SK-N-SH (cell line): ENCODE results near the gene AP1M1. TPM values are rescaled to one million over a fixed set of nuclear protein-coding genes. Genes with fewer than 3 reads are reported as not detected.

Experiments
- CTCF ChIA-PET: fragments of 300-600, 350-600 bp; formaldehyde crosslinking; extraction: SDS; loops from one replicate; lab custom pipeline; 2021; lab: Yijun Ruan, JAX
- POLR2A ChIA-PET: fragments of 350-600 bp; sonication (Branson Sonifier 250); formaldehyde crosslinking; extraction: SDS; loops from one replicate; lab custom pipeline; 2020; ENCODE audit warnings: antibody characterized with exemption, inconsistent platforms; lab: Yijun Ruan, JAX
- DNase-seq: peaks from one replicate; pipeline ENCODE4 v3.0.0; 2012
- H2AFZ ChIP-seq: fragments of 200-600 bp; sonication (generic); 2 replicates; pipeline ENCODE4 v1.8.1; 2016; ENCODE audit warnings: antibody characterized with exemption, mild to moderate bottlenecking, low read depth
- H3F3A ChIP-seq: fragments of 200-600 bp; sonication (generic); replicated peaks from 2 replicates; pipeline ENCODE3; 2016; ENCODE audit warnings: antibody characterized with exemption, mild to moderate bottlenecking; ENCODE audit not compliant: insufficient read depth
- H3K27ac ChIP-seq, 2 experiments: fragments of 200-500 bp in 1 of 2; fragments of 200-600 bp in 1 of 2; sonication (Bioruptor generic) in 1 of 2; sonication (generic), shearing (Covaris generic) in 1 of 2; 2 replicates each; pipeline versions ENCODE4 v1.5.1 to v1.6.1; 2014 to 2016; ENCODE audit warnings: low read depth in 2 of 2, inconsistent platforms in 1 of 2, low read length in 1 of 2, mild to moderate bottlenecking in 1 of 2, mixed read lengths in 1 of 2
- H3K27me3 ChIP-seq: fragments of 200-600 bp; sonication (generic), shearing (Covaris generic); 2 replicates; pipeline ENCODE4 v1.6.1; 2016; ENCODE audit warnings: mixed run types; ENCODE audit not compliant: insufficient read depth
- H3K36me3 ChIP-seq, 2 experiments: fragments of 200-500 bp in 1 of 2; fragments of 200-600 bp in 1 of 2; sonication (Bioruptor generic) in 1 of 2; sonication (generic) in 1 of 2; replicated peaks in 1 of 2; 2 replicates each; pipeline versions ENCODE3 to v1.5.1; 2014 to 2016; ENCODE audit warnings: low read length in 1 of 2, mild to moderate bottlenecking in 1 of 2; ENCODE audit not compliant: insufficient read depth in 2 of 2, control insufficient read depth in 1 of 2
- H3K4me1 ChIP-seq, 2 experiments: fragments of 200-500 bp in 1 of 2; fragments of 200-600 bp in 1 of 2; sonication (Bioruptor generic) in 1 of 2; sonication (generic), shearing (Covaris generic) in 1 of 2; 2 replicates each; pipeline versions ENCODE4 v1.5.1 to v1.6.1; 2014 to 2016; ENCODE audit warnings: low read depth in 1 of 2, low read length in 1 of 2, mixed run types in 1 of 2; ENCODE audit not compliant: insufficient read depth in 2 of 2, control insufficient read depth in 1 of 2
- H3K4me2 ChIP-seq: fragments of 200-600 bp; sonication (generic), shearing (Covaris generic); 2 replicates; pipeline ENCODE4 v1.6.1; 2017; ENCODE audit warnings: mixed run types
- H3K4me3 ChIP-seq, 2 experiments: fragments of 200-500 bp in 1 of 2; fragments of 200-600 bp in 1 of 2; sonication (Bioruptor generic) in 1 of 2; sonication (generic), shearing (Covaris generic) in 1 of 2; 2 replicates each; pipeline versions ENCODE4 v1.5.1 to v1.8.1; 2014 to 2016; ENCODE audit warnings: low read depth in 2 of 2, inconsistent platforms in 1 of 2, low read length in 1 of 2, mild to moderate bottlenecking in 1 of 2, mixed read lengths in 1 of 2, moderate library complexity in 1 of 2
- H3K79me2 ChIP-seq: fragments of 200-600 bp; sonication (generic); 2 replicates; pipeline ENCODE4 v1.8.1; 2017; ENCODE audit warnings: mild to moderate bottlenecking; ENCODE audit not compliant: insufficient read depth
- H3K9ac ChIP-seq: fragments of 200-600 bp; sonication (generic); 2 replicates; pipeline ENCODE4 v1.6.1; 2017; ENCODE audit warnings: mixed run types
- H3K9me2 ChIP-seq: fragments of 200-600 bp; sonication (generic); 2 replicates; pipeline ENCODE4 v1.6.1; 2017; ENCODE audit warnings: mixed run types
- H3K9me3 ChIP-seq: fragments of 200-600 bp; sonication (generic); 2 replicates; pipeline ENCODE4 v1.6.1; 2017; ENCODE audit warnings: mixed run types, mild to moderate bottlenecking, moderate library complexity
- H4K20me1 ChIP-seq: fragments of 200-600 bp; sonication (generic); 2 replicates; pipeline ENCODE4 v1.6.1; 2017; ENCODE audit warnings: mild to moderate bottlenecking, mixed run types; ENCODE audit not compliant: insufficient read depth
- CHD2 ChIP-seq: fragments of 150-350 bp; IDR thresholded peaks from 2 replicates; pipeline ENCODE4 v1.6.1; 2018; ENCODE audit warnings: low read length; ENCODE audit not compliant: partially characterized antibody
- FOSL2 ChIP-seq: IDR thresholded peaks from 2 replicates; pipeline ENCODE4 v1.4.0; 2012; ENCODE audit warnings: low read depth, mild to moderate bottlenecking, moderate library complexity, borderline replicate concordance
- FOXM1 ChIP-seq: IDR thresholded peaks from 2 replicates; pipeline ENCODE4 v1.4.0; 2012; ENCODE audit warnings: low read depth, mild to moderate bottlenecking
- GABPA ChIP-seq: IDR thresholded peaks from 2 replicates; pipeline ENCODE4 v1.4.0; 2012; ENCODE audit warnings: low read depth, mild to moderate bottlenecking
- GATA2 ChIP-seq: sonication (generic); formaldehyde crosslinking; IDR thresholded peaks from 2 replicates; pipeline ENCODE4 v1.5.0; 2020; ENCODE audit warnings: mild to moderate bottlenecking, missing genetic modification reagents
- IRF3 ChIP-seq: fragments of 150-350 bp; IDR thresholded peaks from 2 replicates; pipeline ENCODE4 v1.6.1; 2016; ENCODE audit warnings: mild to moderate bottlenecking, low read depth, low read length
- MAX ChIP-seq: IDR thresholded peaks from 2 replicates; pipeline ENCODE4 v1.4.0; 2012; ENCODE audit warnings: low read depth
- MEF2A ChIP-seq: IDR thresholded peaks from 2 replicates; pipeline ENCODE4 v1.4.0; 2012; ENCODE audit warnings: low read depth, borderline replicate concordance
- NFIC ChIP-seq: IDR thresholded peaks from 2 replicates; pipeline ENCODE4 v1.4.0; 2012; ENCODE audit warnings: borderline replicate concordance
- NRF1 ChIP-seq: IDR thresholded peaks from 2 replicates; pipeline ENCODE4 v1.6.1; 2012; ENCODE audit warnings: low read depth, mild to moderate bottlenecking, low read length
- POLR2AphosphoS5 ChIP-seq: IDR thresholded peaks from 2 replicates; pipeline ENCODE4 v1.6.1; 2012; ENCODE audit warnings: low read depth, low read length
- RAD21 ChIP-seq: IDR thresholded peaks from 2 replicates; pipeline ENCODE4 v1.6.1; 2012; ENCODE audit warnings: mild to moderate bottlenecking, low read length
- TAF1 ChIP-seq: IDR thresholded peaks from 2 replicates; pipeline ENCODE4 v1.6.1; 2012; ENCODE audit warnings: low read depth, mild to moderate bottlenecking, low read length, moderate library complexity, borderline replicate concordance
- USF1 ChIP-seq: IDR thresholded peaks from 2 replicates; pipeline ENCODE4 v1.4.0; 2012; ENCODE audit warnings: low read depth, borderline replicate concordance
- USF2 ChIP-seq: fragments of 150-350 bp; IDR thresholded peaks from 2 replicates; pipeline ENCODE4 v1.6.1; 2017; ENCODE audit warnings: antibody characterized with exemption, low read length, low read depth, borderline replicate concordance
- WGBS: methylation state at CpG from one replicate; pipeline ENCODE4 v1.1.6; 2017; ENCODE audit warnings: low lambda C conversion rate; 5-methylcytosine and 5-hydroxymethylcytosine counted together
- polyA plus RNA-seq, 3 experiments: library from polyadenylated mRNA; depleted of rRNA; stranded (reverse); fragments of >200 nt; gene quantifications; 2 replicates each; pipeline ENCODE4 v1.2.3, GENCODE V29; 2012
- TF ChIP-seq, protein P1 (sequence below): fragments of 200-600 bp; sonication (generic); IDR thresholded peaks from 2 replicates; pipeline ENCODE4 v1.6.1; 2017; ENCODE audit warnings: antibody characterized with exemption, mild to moderate bottlenecking, moderate library complexity

Gene AP1M1
- polyA plus RNA-seq, 1 of the 3 experiments (the other 2 are of a cell fraction) = 133 TPM

- Histone ChIP-seq H3F3A (no peaks in the 10 kb centered on the region), H3K4me2 (no peak overlapping the region), H3K4me1 (peaks cover 0 to 14% of the 10 kb centered on the region in 2 experiments; a peak in 1 of 4 replicates), H3K27ac (no peak overlapping the region; a peak in 1 of 4 replicates), H3K79me2 (peaks cover 31% of the 10 kb centered on the region; the same call in 1 of the 2 replicates), H3K27me3 (no peaks in the 10 kb centered on the region), H2AFZ (no peak overlapping the region), H4K20me1 (peaks cover 21% of the 10 kb centered on the region), H3K4me3 (no peak overlapping the region), H3K9ac (no peak overlapping the region), H3K9me2 (no peaks in the 10 kb centered on the region), H3K36me3 (peaks cover 28 to 75% of the 10 kb centered on the region in 2 experiments), H3K9me3 (no peaks in the 10 kb centered on the region)
- CTCF ChIA-PET = no interaction called here
- POLR2A ChIA-PET = no interaction called here
- DNase-seq = peak; percentile 7
- WGBS = 97% methylated on average over 7 of the region's 7 CpGs
- TF ChIP-seq TAF1 (no peak), FOXM1 (no peak)
Observed at GRCh38 chr19:16206637-16207036, 8.9 kb downstream of the AP1M1 start.

DNA sequence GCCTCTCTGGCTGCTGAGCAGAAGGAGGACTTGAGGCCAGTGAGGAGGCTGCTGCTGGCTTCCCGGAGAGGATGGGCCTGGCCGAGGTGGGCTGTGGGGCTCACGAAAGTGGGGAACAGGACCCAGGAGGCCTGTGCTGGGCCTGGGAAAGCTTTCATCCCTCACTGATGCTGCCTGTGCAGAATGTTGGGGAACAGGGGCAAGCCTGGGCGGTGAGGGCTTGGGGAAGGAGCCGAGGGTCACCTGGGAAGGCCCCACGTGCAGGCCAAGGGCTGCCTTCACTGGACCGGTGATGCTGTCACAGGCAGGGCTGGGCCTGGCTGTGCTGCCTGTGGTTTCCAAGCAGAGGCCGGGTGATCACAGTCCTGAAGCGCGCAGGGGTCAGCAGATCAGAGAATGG lies 9.4 kb downstream of the AP1M1 start:
- Histone ChIP-seq H3K4me1 (peaks cover 0 to 14% of the 10 kb centered on the region in 2 experiments; a peak in 1 of 4 replicates), H3K9me3 (no peaks in the 10 kb centered on the region), H3K79me2 (peaks cover 31% of the 10 kb centered on the region), H3K27me3 (no peaks in the 10 kb centered on the region), H4K20me1 (peaks cover 17% of the 10 kb centered on the region), H3F3A (no peaks in the 10 kb centered on the region), H3K9ac (no peak overlapping the region), H3K27ac (no peak overlapping the region), H3K9me2 (no peaks in the 10 kb centered on the region), H3K4me3 (no peak overlapping the region), H3K36me3 (peaks cover 32 to 72% of the 10 kb centered on the region in 2 experiments), H3K4me2 (no peak overlapping the region), H2AFZ (no peak overlapping the region)
- 96% methylated on average over 9 of the region's 10 CpGs for WGBS
- POLR2A ChIA-PET = no interaction called here
- CTCF ChIA-PET = no interaction called here
- no peak for DNase-seq
- TF ChIP-seq MAX (no peak), CHD2 (no peak), USF1 (no peak), IRF3 (no peak), GABPA (no peak), NRF1 (no peak), NFIC (no peak), MEF2A (no peak), GATA2 (no peak), POLR2AphosphoS5 (no peak), RAD21 (no peak), FOSL2 (no peak), USF2 (no peak), FOXM1 (no peak)
- TF ChIP-seq, protein P1, sequence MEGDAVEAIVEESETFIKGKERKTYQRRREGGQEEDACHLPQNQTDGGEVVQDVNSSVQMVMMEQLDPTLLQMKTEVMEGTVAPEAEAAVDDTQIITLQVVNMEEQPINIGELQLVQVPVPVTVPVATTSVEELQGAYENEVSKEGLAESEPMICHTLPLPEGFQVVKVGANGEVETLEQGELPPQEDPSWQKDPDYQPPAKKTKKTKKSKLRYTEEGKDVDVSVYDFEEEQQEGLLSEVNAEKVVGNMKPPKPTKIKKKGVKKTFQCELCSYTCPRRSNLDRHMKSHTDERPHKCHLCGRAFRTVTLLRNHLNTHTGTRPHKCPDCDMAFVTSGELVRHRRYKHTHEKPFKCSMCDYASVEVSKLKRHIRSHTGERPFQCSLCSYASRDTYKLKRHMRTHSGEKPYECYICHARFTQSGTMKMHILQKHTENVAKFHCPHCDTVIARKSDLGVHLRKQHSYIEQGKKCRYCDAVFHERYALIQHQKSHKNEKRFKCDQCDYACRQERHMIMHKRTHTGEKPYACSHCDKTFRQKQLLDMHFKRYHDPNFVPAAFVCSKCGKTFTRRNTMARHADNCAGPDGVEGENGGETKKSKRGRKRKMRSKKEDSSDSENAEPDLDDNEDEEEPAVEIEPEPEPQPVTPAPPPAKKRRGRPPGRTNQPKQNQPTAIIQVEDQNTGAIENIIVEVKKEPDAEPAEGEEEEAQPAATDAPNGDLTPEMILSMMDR = no peak
